ENCODE data around the gene SNPH.

DNA sequence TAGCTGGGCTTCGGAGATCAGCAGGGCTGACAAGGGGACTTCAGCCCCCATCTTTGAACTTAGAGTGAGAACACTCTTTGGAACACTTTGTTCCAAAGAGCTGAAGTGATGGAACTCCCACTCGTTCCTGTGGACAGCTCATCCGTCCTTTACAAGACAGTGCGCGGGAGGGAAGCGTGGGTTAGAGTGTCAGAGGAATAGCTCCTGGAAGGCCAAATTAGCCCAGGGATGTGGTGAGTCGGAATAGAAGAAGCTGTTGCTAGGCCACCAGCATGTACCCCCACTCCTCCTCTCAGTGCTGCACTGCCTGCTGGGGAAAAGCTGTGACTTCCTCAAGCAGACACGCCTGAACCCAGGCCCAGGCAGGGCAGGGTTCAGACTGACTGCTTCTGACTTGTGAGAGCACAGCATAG, 61.2 kb downstream of the SNPH start:
- no peak for TF ChIP-seq EP300 (IDR thresholded peaks at IDR 0.05)
- no peak for TF ChIP-seq CTCF (IDR thresholded peaks at IDR 0.05)
- TF ChIP-seq POLR2AphosphoS5 (IDR thresholded peaks at IDR 0.05): peak in 1 of 3 donors; percentile 23
- no peak for TF ChIP-seq POLR2A (IDR thresholded peaks at IDR 0.05)
